HL-60 (cell line): ENCODE data around the gene TMEM245.

Experiments
- POLR2AphosphoS5 ChIP-seq: IDR thresholded peaks from 2 replicates; pipeline ENCODE4 v1.6.1; 2012; ENCODE audit warnings: low read depth
- SPI1 ChIP-seq: IDR thresholded peaks from 2 replicates; pipeline ENCODE4 v1.6.1; 2012; ENCODE audit warnings: low read depth, mild to moderate bottlenecking, borderline replicate concordance
- TF ChIP-seq, protein P1 (sequence below): IDR thresholded peaks from one replicate; pipeline ENCODE4 v1.5.1; 2011; ENCODE audit warnings: low read length, control low read depth, inconsistent platforms; ENCODE audit not compliant: insufficient read depth
- TF ChIP-seq, protein P2 (sequence below): IDR thresholded peaks from 2 replicates; pipeline ENCODE4 v1.6.1; 2012; ENCODE audit warnings: low read depth; ENCODE audit not compliant: insufficient replicate concordance

DNA sequence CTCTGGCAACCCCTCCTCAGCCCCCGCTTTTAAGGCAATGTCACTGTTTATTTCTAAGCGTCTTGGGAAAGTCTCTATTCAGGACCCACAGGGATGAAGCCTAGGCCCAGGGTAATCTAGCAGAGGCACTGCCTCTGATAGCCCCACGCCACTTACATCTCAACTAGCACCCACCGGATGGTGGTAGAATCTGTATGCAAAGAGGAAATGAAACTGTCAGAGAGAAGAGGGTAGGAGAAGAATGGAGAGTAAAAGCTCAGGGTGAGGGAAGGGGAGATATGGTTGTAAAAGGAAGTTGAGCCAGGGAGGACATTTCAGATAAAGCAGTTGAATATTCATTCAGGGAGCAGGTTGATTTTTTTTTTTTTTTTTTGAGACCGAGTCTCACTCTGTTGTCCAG is 44.3 kb upstream of the TMEM245 start:
- TF ChIP-seq, protein P1, sequence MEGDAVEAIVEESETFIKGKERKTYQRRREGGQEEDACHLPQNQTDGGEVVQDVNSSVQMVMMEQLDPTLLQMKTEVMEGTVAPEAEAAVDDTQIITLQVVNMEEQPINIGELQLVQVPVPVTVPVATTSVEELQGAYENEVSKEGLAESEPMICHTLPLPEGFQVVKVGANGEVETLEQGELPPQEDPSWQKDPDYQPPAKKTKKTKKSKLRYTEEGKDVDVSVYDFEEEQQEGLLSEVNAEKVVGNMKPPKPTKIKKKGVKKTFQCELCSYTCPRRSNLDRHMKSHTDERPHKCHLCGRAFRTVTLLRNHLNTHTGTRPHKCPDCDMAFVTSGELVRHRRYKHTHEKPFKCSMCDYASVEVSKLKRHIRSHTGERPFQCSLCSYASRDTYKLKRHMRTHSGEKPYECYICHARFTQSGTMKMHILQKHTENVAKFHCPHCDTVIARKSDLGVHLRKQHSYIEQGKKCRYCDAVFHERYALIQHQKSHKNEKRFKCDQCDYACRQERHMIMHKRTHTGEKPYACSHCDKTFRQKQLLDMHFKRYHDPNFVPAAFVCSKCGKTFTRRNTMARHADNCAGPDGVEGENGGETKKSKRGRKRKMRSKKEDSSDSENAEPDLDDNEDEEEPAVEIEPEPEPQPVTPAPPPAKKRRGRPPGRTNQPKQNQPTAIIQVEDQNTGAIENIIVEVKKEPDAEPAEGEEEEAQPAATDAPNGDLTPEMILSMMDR, result no peak
- no peak for TF ChIP-seq POLR2AphosphoS5
- TF ChIP-seq, protein P2, sequence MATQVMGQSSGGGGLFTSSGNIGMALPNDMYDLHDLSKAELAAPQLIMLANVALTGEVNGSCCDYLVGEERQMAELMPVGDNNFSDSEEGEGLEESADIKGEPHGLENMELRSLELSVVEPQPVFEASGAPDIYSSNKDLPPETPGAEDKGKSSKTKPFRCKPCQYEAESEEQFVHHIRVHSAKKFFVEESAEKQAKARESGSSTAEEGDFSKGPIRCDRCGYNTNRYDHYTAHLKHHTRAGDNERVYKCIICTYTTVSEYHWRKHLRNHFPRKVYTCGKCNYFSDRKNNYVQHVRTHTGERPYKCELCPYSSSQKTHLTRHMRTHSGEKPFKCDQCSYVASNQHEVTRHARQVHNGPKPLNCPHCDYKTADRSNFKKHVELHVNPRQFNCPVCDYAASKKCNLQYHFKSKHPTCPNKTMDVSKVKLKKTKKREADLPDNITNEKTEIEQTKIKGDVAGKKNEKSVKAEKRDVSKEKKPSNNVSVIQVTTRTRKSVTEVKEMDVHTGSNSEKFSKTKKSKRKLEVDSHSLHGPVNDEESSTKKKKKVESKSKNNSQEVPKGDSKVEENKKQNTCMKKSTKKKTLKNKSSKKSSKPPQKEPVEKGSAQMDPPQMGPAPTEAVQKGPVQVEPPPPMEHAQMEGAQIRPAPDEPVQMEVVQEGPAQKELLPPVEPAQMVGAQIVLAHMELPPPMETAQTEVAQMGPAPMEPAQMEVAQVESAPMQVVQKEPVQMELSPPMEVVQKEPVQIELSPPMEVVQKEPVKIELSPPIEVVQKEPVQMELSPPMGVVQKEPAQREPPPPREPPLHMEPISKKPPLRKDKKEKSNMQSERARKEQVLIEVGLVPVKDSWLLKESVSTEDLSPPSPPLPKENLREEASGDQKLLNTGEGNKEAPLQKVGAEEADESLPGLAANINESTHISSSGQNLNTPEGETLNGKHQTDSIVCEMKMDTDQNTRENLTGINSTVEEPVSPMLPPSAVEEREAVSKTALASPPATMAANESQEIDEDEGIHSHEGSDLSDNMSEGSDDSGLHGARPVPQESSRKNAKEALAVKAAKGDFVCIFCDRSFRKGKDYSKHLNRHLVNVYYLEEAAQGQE, result no peak
- TF ChIP-seq SPI1, result no peak
